Measurements from ENCODE around the gene DAB1.

Gene DAB1

DNA sequence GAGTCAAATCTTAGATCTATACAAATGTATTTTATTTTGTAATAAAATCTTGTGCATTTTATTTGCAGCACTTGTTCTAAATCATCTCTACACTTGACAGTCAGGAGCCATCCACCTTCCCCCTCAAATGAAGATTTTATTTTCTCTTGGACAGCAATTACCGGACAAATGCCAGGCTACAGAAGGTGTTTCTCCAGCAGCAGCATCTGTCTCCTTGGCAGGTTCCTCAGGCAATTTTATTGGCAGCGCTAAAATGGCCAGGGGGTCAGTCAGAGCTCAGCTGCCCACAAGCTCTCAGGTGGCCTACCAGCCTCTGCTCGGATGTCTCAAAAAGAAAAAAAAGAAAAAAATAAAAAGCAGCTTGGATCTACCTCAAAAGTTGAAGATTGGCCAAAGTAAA, 107.6 kb downstream of the DAB1 start:
- no peak for DNase-seq

GRCh38 chr1:57312869-57313268, 111.0 kb downstream of the DAB1 start:
- no peak for DNase-seq

GRCh38 chr1:57311411-57311810, 112.4 kb downstream of the DAB1 start:
- no peak for DNase-seq

DNA sequence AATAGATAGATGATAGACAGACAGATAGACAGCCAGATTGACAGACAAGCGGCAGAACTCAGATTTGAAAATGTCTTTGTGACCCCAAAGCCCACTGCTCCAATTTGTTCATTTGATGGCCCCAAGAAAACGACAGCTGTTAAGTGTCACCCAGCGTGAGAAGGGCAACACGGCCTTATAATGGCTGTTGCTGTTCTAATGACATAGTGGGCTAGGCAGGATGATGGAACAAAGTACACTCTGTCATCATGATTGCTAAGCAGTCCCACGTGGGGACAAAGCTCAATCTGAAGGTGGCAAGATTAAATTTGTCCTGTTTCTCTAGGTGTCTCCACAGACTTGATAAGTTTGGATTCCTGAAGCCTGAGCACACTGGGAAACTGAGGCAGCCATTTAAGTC, 112.9 kb downstream of the DAB1 start:
- no peak for DNase-seq

DNA sequence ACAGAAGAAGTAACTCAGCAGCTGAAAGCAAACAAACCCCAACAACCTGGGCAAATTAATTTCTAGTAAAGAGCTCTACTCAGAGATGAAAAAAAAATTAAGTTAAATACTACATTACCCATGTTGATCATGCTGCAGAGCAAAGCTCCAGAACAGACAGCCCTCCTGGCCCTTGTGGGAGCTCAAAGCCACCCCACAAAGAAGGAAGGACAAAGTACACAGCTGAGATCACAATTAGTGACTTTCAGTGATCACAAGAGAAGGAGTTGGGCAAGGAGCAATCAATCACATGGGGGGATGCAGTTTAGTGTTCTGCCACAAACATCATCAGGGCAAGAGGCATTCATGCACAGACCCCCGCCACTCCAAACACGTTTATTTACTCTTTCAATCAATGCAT, 114.2 kb downstream of the DAB1 start:
- no peak for DNase-seq

DNA sequence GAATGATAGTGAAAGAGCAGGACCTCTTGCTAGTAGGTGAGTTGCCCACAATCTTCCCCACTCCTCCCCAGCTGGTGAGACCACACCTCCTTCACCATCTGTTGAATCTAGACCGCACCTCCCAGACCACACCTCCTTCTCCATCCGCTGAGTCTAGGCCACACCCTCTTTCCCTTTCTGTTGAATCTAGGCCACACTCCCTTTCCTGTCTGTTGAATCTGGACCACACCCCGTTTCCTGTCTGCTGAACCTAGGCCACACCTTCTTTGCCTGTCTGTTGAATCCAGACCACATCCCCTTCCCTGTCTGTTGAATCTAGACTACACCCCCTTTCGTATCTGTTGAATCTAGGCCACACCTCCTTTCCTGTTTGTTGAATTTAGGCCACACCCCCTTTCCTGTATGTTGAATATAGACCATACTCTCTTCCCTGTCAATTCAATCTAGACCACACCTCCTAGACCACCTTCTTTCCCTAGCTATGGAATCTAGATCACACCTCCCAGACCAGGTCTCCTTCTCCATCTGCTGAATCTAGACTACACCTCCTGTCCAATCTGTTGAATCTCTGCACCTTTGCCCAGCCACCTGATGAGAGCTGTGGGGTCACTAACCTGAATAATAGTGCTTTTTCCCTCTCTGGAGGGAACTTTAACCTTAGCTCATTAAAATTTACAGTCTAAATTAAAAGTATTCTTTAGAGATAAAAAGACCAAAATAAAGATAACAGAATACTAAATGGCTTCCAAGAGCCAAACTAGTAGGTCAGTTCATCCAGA, 116.3 kb downstream of the DAB1 start:
- no peak for DNase-seq

- no peak for DNase-seq
Observed at GRCh38 chr1:57304591-57304990, 119.3 kb downstream of the DAB1 start.

- DNase-seq: no peak
Observed at GRCh38 chr1:57302812-57303596, 120.9 kb downstream of the DAB1 start.

DNA sequence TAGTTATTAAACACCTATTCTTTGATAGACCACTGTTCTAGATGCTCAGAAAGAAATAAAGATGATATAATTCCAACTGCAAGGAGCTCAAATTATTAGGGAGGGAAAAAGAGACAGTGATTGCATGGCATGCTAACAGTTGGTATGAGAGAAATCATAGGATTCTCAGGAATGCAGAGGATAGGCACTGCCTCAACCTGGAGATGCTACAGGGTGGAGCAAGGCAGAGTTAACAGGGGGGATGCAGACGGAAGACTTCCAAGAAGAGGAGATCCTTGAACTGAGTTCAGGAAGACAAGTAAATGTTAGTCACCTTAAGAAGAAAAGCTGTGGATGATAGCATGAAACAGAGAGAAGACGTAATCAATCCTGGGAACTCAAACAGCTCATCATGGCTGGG, 123.7 kb downstream of the DAB1 start:
- no peak for DNase-seq

DNA sequence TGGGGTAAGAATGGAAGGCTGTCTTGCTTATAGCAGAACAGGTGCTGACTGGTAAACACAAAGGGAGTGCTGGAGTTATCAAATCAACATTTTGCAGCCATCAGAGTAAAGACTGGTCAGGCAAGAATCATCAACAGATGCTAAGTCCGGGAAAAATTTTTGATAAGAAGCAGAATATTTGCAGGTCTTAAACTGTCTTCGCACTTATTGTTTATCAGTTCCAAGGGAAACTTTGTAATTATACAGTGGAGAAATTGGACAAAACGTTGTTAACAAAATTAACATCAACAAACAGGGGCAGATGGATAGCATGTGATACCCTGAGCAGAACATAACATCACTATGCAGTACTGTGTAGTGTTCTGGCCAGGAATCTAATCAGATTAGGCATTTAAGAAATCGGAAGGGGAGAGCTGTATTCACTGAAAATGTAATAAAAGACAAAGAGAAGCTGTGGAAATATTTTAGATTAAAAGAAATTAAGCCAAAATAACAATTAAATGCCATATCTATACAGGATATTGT, 127.1 kb downstream of the DAB1 start:
- DNase-seq: no peak

DNA sequence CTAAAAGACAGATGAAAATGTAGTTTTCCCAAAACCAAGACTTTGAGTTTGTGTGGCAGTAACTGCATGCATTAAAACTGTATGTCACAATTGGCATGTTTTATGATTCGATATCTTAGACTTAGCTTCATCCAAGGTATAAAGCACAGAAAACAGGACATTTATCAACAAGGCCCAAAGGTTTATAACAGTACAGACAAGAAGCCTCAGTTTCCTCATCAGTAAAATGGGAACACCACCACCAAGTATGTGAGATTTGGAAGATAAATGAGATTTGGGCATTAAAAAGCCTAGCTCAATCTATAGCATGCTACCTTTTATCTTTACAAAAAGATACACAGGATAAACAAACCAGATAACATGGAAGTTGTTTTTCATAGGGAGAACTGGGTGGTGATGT, 128.5 kb downstream of the DAB1 start:
- no peak for DNase-seq

DNA sequence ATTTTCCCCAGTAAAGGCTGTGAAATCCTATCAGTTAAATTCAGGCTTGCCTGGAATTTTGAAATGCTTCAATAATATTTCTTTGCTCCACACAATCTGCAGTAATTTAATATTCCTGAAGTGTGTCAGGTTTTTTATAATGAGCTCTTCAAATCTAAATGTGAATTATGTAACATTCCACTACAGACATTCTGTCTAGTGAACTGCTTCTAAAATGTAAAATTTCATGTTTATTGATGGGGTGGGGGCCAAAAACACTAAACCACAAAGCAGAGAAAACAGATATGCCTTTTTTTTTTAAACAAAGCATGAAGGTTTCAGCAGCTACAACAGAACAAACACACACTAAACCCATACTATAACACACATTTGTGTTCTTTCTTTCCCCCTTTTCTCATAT, 129.7 kb downstream of the DAB1 start:
- no peak for DNase-seq

DNA sequence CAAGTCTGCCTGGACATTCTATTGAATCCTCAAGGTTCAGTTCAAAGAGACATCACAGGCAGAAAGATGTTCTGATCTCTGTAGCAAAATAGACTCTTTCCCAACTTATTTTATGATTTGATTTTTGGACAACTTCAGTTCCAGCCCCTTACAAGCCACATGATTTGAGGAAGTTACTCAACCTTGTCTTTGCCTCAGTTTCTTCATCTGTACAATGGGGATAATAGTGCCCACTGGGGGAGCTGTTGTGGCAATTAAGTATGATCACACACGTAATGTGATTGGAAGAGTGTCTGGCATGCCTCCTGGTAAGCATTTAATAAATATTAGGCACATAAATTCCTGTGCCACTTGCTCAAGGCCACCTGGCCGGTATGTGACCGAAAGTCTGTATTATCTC, 130.6 kb downstream of the DAB1 start:
- no peak for DNase-seq

GRCh38 chr1:57289781-57290180, 134.1 kb downstream of the DAB1 start:
- no peak for DNase-seq

- DNase-seq: no peak
Observed at GRCh38 chr1:57285992-57286391, 137.9 kb downstream of the DAB1 start.

GRCh38 chr1:57282411-57282810, 141.4 kb downstream of the DAB1 start:
- no peak for DNase-seq

- DNase-seq: no peak
Observed at GRCh38 chr1:57281324-57281723, 142.5 kb downstream of the DAB1 start.

DNA sequence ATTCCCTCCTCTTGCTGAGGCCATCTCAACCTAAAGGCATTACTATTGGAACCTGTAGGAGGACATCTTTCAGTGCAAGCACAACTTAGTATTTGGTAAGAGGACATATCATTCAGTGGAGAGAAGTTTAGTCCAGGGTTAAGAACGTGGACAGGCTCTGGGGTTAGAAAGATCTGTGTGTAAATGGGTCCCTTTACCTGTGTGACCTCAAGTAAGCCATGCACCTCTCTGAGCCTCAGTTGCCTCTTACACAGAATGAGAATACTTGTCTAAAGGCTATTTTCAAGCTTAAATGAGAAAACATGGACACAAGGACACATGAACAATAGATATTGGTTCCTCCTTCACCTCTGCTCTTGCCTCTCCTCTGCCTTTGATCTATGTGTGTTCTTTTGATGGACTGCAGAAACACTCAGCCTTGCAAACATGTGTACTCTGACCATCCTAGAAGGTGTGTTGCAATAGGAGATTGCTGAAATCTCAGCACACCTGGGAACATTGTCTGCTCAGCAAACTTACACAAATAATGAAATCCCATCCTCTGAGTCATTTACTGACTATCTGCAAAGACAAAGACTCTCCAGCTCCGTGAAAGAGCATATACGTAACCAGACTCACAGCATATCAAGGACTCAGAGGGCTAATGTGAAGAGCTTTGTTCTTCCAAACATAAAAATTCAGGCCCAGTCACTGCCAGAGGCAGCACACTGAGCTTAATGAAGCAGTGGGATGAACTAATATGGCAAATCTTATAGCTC, 143.8 kb downstream of the DAB1 start:
- no peak for DNase-seq

DNA sequence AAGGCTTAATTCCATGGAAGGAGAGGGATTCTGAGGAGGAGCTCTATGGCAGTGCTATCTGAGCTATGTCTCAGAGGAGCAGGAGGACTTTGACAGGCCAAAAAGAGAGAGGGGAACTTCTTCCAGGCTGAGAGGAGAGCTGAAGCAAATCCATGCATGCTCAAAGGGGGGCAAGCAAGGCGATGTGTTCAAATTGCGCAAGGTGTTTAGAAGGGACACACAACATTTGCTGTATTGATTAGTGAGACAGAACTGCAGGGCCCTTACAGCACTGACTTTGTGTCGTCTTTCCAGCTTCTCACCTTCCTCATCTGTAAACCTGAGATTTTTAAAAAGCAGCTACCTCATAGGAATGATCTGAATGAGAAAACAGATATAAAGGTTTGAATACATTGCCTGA, 145.3 kb downstream of the DAB1 start:
- no peak for DNase-seq

DNA sequence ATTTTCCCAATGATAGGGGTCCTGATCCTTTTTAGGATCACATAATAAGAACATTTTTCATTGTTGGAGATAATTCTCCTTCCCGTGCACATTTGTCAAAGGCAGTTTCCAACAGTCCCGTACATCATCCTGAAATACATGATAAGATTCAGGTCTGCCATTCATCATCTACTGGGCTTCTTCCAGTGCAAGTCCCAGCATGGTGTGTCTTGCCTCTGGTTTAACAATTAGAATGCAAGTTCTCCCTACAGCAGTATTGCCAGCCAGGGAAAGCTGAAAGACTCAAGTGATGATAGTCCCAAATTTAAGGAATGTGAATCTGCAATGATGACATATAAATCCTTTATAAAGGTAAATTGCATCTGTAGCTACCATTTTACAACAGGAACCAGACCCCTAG, 146.2 kb downstream of the DAB1 start:
- no peak for DNase-seq

DNA sequence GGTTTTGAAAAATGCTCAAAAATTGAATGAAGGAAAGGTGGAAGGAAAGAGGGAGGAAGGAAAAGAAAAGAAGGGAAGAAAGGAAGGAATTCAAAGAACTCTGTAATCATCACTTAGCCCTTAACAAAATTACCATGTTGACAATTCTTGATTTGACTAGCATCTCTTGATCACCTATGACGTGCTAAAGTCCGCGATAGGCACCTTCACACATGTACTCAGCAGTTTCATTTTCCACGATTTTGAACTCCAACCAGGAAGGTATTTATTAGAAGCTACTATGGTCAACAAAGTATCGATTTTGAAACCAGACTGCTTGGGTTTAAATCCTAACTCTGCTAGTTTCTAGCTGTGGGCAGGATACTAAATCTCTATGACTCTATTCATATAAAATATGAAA, 146.9 kb downstream of the DAB1 start:
- no peak for DNase-seq

DNA sequence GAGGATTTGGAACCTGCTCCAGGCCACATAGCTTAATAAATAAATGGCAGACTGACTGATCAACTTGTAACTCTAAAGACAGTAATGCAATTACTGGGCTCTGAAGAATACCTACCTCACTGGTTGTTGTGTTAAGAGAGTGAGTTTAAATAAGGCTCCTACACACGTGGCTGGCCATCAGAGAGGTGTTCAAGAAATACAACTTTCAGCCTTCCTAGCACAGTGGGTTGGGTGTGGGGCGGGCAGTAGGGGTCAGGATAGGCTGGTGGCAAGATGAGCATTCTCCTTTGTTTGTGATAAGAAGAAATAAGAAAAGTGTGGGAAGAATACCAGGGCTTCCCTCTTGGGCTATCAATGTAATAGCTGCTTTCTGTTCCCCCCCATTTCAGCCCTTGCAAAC, 151.3 kb downstream of the DAB1 start:
- no peak for DNase-seq

GRCh38 chr1:57272150-57272549, 151.7 kb downstream of the DAB1 start:
- no peak for DNase-seq

Data from inflammatory macrophage (primary cell).